HG02970 (cell line): ENCODE measurements around the gene RNF207.

Source experiments
- ATAC-seq: cut with Tn5 transposase; IDR thresholded peaks from one replicate; pipeline ENCODE4 v1.9.1; 2021; ENCODE audit warnings: mild to moderate bottlenecking, moderate library complexity, moderate number of reproducible peaks; ENCODE audit not compliant: unreplicated experiment, low FRiP score

Gene RNF207

GRCh38 chr1:6174621-6175410 lies 31.1 kb upstream of the RNF207 start:
- no peak for ATAC-seq

- no peak for ATAC-seq
Observed at GRCh38 chr1:6175411-6175828, 30.5 kb upstream of the RNF207 start.

DNA sequence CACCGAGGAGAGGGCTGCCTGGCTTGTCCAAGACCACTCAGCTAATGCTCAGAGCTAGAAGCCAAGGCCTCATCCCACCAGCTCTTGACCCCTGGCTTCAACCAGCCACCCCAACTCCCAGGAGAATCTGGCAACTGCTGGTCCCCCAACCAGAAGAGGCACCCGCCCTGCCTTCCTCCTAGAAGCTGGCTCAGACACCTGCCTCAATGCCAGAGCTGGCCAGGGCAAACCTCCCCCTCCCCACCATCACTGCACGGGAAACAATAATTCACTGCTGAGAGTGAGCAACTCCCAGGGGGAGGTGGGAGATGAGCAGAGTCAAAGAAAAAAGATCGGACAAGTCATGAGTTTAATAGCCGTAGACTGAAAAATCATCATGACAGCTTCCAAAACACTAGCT lies 29.1 kb upstream of the RNF207 start:
- no peak for ATAC-seq

DNA sequence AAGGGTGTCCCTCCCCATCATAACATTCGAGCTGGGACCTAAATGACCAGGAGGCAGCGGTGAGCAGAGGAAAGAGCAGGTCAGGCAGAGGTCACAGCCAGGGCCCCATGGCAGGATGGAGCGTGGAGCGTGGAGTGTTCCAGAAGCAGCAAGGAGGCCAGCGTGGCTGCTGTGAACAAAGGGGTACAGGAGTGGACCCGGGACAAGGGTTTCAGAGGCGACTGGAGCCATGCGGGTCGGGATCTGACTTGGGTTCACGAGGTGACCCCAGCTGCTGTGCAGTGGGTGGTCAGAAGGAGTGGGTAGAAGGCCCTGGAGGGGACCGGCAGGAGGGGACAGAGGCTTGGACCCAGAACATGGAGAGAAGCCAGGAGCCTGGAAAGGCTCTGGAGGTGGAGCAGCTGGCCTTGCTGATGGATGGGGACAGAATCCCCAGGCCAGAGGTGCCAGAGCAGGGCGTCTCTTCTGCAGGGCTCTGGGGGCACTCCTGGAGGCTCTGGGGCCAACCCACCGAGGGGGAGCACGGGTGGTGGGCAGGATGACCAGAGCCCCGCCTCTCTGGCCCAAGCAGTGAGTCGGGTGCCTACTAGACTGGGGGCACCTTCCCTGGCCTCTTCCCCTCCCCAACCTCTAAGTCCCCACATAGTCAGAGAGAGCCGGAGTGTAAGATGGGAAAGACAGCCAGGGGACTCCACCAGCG lies 28.1 kb upstream of the RNF207 start:
- ATAC-seq: no peak

GRCh38 chr1:6178751-6179563 lies 27.0 kb upstream of the RNF207 start:
- no peak for ATAC-seq

DNA sequence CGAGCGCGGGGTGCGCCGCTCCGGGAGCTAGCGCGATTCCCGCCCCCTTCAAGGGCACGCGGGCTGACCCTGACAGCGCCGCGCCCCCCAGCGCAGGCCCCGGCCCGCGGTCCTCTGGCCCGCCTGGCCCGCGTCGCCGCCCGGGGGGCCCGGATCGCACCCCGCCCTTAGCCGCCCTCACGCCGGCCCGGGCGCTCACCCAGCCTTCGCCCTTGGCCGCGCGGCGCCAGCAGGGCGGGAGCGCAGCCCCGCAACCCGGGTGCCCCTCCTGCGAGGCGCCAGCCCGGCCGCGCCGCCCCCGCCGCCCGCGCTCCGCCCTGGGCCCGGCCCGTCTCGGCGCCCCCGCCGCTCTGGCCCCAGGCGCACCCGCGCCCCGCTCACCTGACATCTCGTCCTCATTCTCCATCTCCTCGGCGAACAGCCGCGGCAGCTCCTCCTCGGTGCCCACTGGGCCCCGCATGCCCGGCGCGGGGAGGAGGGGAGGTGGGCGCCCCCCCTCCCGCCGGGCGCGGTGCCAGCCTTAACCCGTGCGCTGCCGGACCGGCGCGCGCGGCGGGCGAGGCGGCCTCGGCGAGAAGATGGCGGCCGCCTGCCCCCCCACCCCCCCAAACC lies 26.2 kb upstream of the RNF207 start:
- ATAC-seq: no peak

DNA sequence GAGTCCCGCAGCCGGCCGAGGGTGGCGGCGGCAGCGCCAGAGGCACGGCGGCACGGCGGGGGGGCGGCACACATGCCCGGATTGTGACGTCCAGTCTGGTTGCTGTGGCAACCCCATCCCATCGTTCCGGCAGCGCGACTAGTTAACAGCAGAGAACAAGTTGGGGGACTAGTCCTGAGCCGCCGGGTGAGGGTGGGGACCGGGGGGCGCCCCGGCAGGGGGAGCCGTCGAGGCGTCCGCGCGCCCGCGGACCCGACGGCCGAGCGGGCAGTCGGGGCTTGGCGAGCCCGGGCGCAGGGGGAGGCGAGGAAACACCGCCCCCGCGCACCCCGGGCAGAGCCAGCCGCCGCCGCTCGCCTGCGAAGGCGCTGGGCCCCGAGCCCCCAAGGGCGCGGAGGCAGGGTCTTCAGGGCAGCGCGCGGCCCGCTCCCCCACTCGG lies 25.6 kb upstream of the RNF207 start, which contains the start of gene CHD5:
Gene CHD5, minus strand, starts transcription at position 54 of the 439 bp plus-strand sequence. CDS start 298 bp downstream, outside the sequence.
- no peak for ATAC-seq

- no peak for ATAC-seq
Observed at GRCh38 chr1:6180707-6181311, 25.1 kb upstream of the RNF207 start.

DNA sequence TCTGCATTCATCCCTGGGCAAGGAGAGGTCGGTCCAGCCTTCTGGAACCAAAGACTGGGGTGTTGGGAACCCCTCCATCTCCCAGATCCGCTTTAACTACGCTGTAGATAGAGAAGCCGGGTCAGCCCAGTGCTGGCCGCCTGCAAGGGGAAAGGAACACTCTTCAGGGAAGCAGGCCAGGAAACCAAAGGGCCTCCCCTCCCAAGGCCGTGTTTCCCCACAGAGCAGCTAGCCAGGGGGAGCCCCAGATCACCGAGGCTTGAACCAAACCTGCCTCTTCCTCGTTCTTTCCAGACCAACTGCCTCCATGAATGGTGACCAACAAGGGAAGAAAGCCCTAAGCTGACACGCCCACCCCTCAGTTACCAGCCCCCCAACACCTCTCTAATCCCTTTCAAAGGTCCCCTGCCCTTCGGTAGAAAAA lies 24.6 kb upstream of the RNF207 start:
- ATAC-seq: no peak

- no peak for ATAC-seq
Observed at GRCh38 chr1:6183520-6183989, 22.4 kb upstream of the RNF207 start.

DNA sequence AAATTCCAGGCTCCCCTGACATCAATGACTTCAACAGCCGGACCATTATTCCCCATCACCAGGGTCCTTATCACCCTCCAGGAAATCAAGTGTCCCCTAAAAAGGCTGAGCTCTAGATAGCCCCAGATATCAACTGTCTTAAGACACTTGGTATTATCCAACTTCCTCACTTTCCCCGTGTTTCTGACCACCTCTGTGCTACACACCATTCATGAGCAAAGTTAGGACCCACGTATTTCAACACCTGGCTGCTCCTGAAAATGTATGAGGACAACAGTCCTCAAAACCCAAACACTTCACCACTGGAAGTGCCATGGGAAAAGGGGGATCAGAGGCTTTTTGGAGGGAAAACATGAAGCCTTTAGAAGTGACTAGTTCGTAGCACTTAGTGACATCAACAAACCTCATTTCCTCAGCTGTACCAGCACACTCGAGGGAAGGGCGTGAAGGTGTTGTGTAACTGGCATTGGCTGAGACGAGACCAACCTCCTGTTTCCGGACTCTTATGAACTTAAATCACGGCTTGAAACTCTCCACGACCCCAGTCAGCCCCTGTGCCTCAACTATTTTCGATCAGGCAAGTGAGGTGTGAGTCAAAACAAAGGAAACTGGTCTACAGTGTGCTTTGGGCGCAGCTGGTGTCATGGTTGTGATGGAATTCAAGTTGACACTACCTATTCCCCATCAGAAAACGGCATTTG lies 21.7 kb upstream of the RNF207 start:
- ATAC-seq: no peak

- ATAC-seq: no peak
Observed at GRCh38 chr1:6185151-6185550, 20.8 kb upstream of the RNF207 start.

GRCh38 chr1:6185635-6186382 lies 20.1 kb upstream of the RNF207 start:
- ATAC-seq: no peak

DNA sequence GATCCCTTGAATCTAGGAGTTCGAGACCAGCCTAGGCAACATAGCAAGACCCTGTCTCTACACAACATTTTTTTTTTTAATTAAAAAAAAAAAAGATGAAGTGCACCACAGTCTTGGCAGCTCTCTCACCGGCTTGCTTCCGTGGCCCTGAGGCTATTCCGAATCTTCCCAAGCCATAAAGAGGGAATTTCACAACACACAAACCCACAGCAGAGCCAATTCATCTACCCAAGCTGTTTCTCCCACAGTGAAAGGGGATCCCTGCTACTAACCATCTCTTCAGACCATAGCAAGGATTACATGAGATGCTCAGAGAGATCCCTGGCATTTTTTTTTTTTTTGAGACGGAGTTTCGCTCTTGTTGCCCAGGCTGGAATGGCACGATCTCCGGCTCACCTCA lies 17.5 kb upstream of the RNF207 start:
- no peak for ATAC-seq

GRCh38 chr1:6191968-6192367 lies 14.0 kb upstream of the RNF207 start:
- no peak for ATAC-seq

DNA sequence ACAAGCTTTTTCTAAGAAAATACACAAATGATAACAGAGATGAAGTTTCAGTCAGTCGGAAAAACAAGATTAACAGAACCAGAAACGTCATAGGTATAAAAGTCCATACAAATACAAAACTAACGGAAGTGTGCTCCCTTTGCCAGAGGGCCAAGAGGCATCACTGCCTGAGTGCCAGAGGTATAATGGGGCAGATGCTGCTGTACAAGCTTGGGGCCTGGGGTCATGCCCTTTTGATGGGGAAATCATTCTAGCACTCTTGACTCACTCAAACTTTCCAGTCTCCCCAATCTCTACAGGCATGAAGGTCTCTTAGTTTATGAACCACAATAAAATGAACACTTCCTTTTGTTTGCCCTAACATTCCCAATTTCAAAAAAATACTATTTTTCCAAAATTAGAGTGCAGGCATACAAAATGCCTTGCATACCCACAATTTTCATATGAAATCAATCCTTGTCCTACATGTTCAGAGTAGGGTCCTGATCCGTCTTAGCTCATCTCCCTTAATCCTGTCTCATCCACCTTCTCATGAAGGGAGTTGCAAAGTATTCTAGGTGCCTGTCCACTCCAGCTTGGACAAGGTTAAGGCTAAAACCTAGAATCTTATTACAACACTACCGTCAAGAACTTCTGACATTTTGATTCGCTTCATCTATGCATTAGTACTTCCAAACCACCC lies 8.0 kb upstream of the RNF207 start:
- no peak for ATAC-seq

DNA sequence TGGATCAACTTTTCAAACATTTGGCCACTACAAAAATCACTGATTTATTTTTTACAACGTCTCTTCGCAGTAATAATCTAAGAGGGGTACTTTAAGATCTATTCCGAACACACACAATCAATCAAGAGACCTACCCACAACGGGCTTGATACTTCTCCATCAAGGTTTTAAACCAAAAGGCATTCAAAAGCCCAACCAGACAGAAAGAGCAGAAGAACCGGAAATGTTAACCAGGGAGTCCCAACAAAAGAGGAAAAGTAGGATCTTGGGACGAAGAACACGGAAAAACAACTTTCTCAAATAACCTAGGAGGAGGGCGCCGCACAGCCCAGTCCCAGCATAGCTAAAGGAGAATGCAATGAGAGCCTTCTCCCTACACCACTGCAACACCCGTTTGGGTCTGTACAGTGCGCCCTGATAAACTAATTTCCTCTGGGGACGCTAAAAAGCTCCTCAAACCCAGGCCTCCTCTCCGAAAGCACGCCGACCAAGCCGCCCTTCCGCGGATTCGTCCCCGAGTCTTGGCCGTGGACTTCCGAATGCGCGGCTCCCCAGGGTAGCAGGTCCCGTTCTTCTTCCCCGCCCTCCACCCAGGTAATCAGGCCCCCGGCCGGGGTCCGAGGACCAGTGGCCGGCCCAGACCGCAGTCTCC lies 7.1 kb upstream of the RNF207 start:
- peak; percentile 20 for ATAC-seq
